Spleen (tissue), 11 donors: ENCODE data around the gene MRPS11. TPM values are rescaled to one million over a fixed set of nuclear protein-coding genes. Genes with fewer than 3 reads are reported as not detected.

ENCODE experiments used
- DNase-seq: peaks from one replicate; pipeline ENCODE4 v3.0.0-alpha.2; 2020
- H3K27ac ChIP-seq, 8 donors: fragments of 200-600 bp; sonication (generic) in 7 of 8; 1 replicate in 4 of 8; 2 replicates in 4 of 8; pipeline versions ENCODE4 v1.5.0 to v1.8.0; 2016 to 2021; ENCODE audit warnings: inconsistent platforms in 4 of 8, mild to moderate bottlenecking in 4 of 8, moderate library complexity in 1 of 8
- H3K27me3 ChIP-seq, 7 donors: fragments of 200-600 bp; sonication (generic) in 6 of 7; replicated peaks in 1 of 7; 1 replicate in 4 of 7; 2 replicates in 3 of 7; pipeline versions ENCODE4 v1.5.0 to v1.8.0; 2016 to 2021; ENCODE audit warnings: inconsistent platforms in 3 of 7, mild to moderate bottlenecking in 1 of 7
- H3K36me3 ChIP-seq, 6 donors: fragments of 200-600 bp; sonication (generic) in 5 of 6; 1 replicate in 4 of 6; 2 replicates in 2 of 6; pipeline versions ENCODE4 v1.5.0 to v1.8.0; 2016 to 2021; ENCODE audit warnings: inconsistent platforms in 2 of 6
- H3K4me1 ChIP-seq, 6 donors: fragments of 200-600 bp; sonication (generic) in 5 of 6; 1 replicate in 3 of 6; 2 replicates in 3 of 6; pipeline versions ENCODE4 v1.5.0 to v1.8.0; 2016 to 2021; ENCODE audit warnings: inconsistent platforms in 3 of 6
- H3K4me3 ChIP-seq, 8 donors: fragments of 200-600 bp; sonication (generic) in 7 of 8; 1 replicate in 4 of 8; 2 replicates in 4 of 8; pipeline versions ENCODE4 v1.5.0 to v1.8.0; 2016 to 2021; ENCODE audit warnings: inconsistent platforms in 4 of 8, mild to moderate bottlenecking in 4 of 8, moderate library complexity in 2 of 8
- H3K9me3 ChIP-seq, 8 donors: fragments of 200-600 bp; sonication (generic) in 7 of 8; 1 replicate in 4 of 8; 2 replicates in 4 of 8; pipeline versions ENCODE4 v1.5.0 to v1.8.0; 2016 to 2021; ENCODE audit warnings: inconsistent platforms in 4 of 8
- POLR2A ChIP-seq, 3 donors: fragments of 450-650 bp; IDR thresholded peaks; one replicate each; pipeline ENCODE4 v1.5.1; 2017; ENCODE audit warnings: antibody characterized with exemption in 3 of 3, mild to moderate bottlenecking in 1 of 3
- POLR2AphosphoS5 ChIP-seq, 3 donors: sonication (generic); formaldehyde crosslinking; IDR thresholded peaks; one replicate each; pipeline ENCODE4 v1.5.1; 2017; ENCODE audit warnings: antibody characterized with exemption in 3 of 3
- WGBS, 5 donors: extraction: QIAGEN DNeasy Blood & Tissue Kit in 3 of 5; methylation state at CpG; one replicate each; pipeline versions ENCODE4 v1.1.5 to v1.1.7; 2013 to 2018; 5-methylcytosine and 5-hydroxymethylcytosine counted together
- intact Hi-C: fragments of 100-400 bp; cut with DNase I; formaldehyde crosslinking; loops from one replicate; pipeline ENCODE4 v1.15.0; 2023; ENCODE audit warnings: low total_unique reads
- polyA plus RNA-seq, 3 donors: library from polyadenylated mRNA; stranded (reverse); fragments of 200-250 nt; gene quantifications; one replicate each; pipeline ENCODE4 v1.2.1, GENCODE V29; 2013
- total RNA-seq, 7 donors: library from RNA; depleted of rRNA in 3 of 7; stranded (reverse); fragments of >200 nt in 3 of 7; fragmentation: NEBNext Ultra II Directional in 4 of 7; extraction: Animal tissue kit (Norgen Biotek cat#: 25700) in 4 of 7; gene quantifications; one replicate each; pipeline versions ENCODE4 v1.1.0 to v1.2.1, GENCODE V29; 2016 to 2021
- TF ChIP-seq, protein P1 (sequence below), 11 experiments: fragments of 200-600 bp in 7 of 11; fragments of 450-650 bp in 4 of 11; sonication (generic) in 4 of 11; IDR thresholded peaks in 8 of 11; conservative IDR thresholded peaks in 3 of 11; 1 replicate in 7 of 11; 2 replicates in 4 of 11; pipeline versions ENCODE4 v1.4.0 to v1.8.0; 2016 to 2021; ENCODE audit warnings: antibody characterized with exemption in 11 of 11, inconsistent platforms in 4 of 11, mild to moderate bottlenecking in 1 of 11
- donor health status: healthy with polysubstance abuse.
- donor health status: DM: no; HTN: no; CAD: no; lungs with moderate emphysema.
- donor health status: DM: no; HTN: no; CAD: no.
- donor health status: Bipolar disorder and iron deficiency.
- donor health status: healthy.
- donor health status: DM: no; HTN: no; CAD: no.
- donor health status: DM: yes; HTN: yes; CAD: no.

The MRPS11 gene
- total and polyA plus RNA-seq, 10 donors, result 24.6 to 42.2 (median 33.4) TPM

DNA sequence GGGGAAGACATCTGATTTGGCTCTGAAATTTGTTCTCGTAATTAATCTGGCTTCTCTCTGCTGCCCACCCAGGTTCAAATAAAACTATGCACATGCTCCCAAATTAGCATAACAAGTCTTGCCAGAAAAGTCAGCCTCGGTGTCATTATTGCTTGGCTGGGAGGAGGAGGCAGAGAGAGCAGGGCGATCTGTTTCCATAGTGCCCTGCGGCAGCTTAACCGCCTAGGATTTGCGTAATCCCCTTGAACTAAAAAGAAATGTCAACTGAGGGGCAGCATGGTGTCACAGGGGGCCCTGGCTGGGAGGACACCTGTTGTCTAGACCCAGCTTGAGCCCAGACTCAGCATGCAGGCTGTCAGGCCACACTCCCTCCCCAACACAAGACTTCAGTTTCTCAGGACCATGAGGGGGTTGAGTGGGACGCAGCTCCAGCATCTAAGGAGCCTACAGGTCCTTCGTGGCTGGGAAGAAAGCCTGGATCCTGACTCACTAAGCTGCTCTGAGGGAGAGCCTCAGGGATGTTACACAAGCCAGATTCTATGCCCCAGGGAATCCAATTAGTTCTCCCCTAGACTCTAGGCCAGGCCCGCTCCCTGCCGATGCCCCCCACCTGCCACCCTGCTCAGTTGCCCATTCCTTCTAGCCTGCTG, 17.3 kb downstream of the MRPS11 start:
- Histone ChIP-seq H3K4me1 (no peaks in the 10 kb centered on the region), H3K9me3 (no peaks in the 10 kb centered on the region), H3K27ac (no peak overlapping the region), H3K36me3 (peaks cover 0 to 15% (median 7%) of the 10 kb centered on the region in 6 donors), H3K27me3 (no peaks in the 10 kb centered on the region), H3K4me3 (no peak overlapping the region)
- no peak for DNase-seq
- WGBS, 5 donors, result 67 to 73% (median 70%) methylated on average over 9 to 10 of the region's 10 CpGs
- TF ChIP-seq POLR2AphosphoS5 (IDR thresholded peaks at IDR 0.05), result no peak
- TF ChIP-seq POLR2A (IDR thresholded peaks at IDR 0.05), result no peak
- TF ChIP-seq, protein P1, sequence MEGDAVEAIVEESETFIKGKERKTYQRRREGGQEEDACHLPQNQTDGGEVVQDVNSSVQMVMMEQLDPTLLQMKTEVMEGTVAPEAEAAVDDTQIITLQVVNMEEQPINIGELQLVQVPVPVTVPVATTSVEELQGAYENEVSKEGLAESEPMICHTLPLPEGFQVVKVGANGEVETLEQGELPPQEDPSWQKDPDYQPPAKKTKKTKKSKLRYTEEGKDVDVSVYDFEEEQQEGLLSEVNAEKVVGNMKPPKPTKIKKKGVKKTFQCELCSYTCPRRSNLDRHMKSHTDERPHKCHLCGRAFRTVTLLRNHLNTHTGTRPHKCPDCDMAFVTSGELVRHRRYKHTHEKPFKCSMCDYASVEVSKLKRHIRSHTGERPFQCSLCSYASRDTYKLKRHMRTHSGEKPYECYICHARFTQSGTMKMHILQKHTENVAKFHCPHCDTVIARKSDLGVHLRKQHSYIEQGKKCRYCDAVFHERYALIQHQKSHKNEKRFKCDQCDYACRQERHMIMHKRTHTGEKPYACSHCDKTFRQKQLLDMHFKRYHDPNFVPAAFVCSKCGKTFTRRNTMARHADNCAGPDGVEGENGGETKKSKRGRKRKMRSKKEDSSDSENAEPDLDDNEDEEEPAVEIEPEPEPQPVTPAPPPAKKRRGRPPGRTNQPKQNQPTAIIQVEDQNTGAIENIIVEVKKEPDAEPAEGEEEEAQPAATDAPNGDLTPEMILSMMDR (IDR thresholded peaks at IDR 0.05 in 8 of 11, conservative IDR thresholded peaks at IDR 0.05 in 3 of 11), result no peak
- intact Hi-C loops, result no loop called here

DNA sequence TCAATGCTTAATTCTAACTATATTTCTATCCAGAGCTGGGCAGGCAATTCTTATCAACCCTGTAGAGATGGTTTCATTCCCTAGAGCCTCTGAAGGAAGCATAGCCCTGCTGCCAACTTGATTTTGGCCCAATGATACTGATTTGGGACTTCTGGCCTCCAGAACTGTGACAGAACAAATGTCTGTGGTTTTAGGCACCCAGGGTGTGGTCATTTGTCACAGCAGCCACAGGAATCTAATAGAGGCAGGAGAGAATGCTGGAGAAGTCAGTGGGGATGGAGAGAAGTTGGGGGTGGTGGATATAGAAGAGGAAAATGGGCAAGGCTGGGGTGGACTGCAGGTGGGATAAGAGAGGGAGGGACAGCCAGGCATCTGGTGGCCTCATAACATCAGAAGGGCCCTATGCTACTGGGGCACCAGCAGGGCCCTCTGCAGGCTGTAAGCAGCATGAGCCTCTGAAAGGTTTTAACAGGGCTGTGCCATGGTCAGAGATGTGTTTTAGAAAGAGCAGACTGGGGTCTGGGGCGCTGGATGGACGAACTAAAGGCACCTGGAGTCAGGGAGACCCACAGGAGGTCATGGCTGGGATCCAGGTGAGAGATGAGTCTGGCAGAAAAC, 19.8 kb downstream of the MRPS11 start:
- Histone ChIP-seq H3K4me1 (no peaks in the 10 kb centered on the region), H3K4me3 (no peak overlapping the region), H3K27me3 (no peaks in the 10 kb centered on the region), H3K27ac (no peak overlapping the region), H3K9me3 (no peaks in the 10 kb centered on the region), H3K36me3 (no peaks in the 10 kb centered on the region)
- intact Hi-C loops, result no loop called here
- DNase-seq, result no peak
- 78 to 89% (median 84%) methylated on average over 2 of the region's 2 CpGs for WGBS, 5 donors
- TF ChIP-seq POLR2AphosphoS5 (IDR thresholded peaks at IDR 0.05) (no peak), POLR2A (IDR thresholded peaks at IDR 0.05) (no peak)
- TF ChIP-seq, protein P1 (IDR thresholded peaks at IDR 0.05 in 8 of 11, conservative IDR thresholded peaks at IDR 0.05 in 3 of 11), result no peak

GRCh38 chr15:88487796-88488523, 20.5 kb downstream of the MRPS11 start:
- Histone ChIP-seq H3K36me3 (no peaks in the 10 kb centered on the region), H3K27ac (no peak overlapping the region), H3K9me3 (no peaks in the 10 kb centered on the region), H3K27me3 (no peaks in the 10 kb centered on the region), H3K4me1 (no peaks in the 10 kb centered on the region), H3K4me3 (no peak overlapping the region)
- WGBS, 5 donors, result 51 to 75% (median 72%) methylated on average over 5 to 11 of the region's 11 CpGs
- no peak for DNase-seq
- intact Hi-C loops, result no loop called here
- TF ChIP-seq POLR2AphosphoS5 (IDR thresholded peaks at IDR 0.05) (no peak), POLR2A (IDR thresholded peaks at IDR 0.05) (no peak)
- TF ChIP-seq, protein P1 (IDR thresholded peaks at IDR 0.05 in 8 of 11, conservative IDR thresholded peaks at IDR 0.05 in 3 of 11), result no peak

GRCh38 chr15:88489321-88489720, 21.8 kb downstream of the MRPS11 start:
- Histone ChIP-seq H3K4me1 (no peaks in the 10 kb centered on the region), H3K9me3 (no peaks in the 10 kb centered on the region), H3K4me3 (no peak overlapping the region), H3K27ac (no peak overlapping the region), H3K27me3 (no peaks in the 10 kb centered on the region), H3K36me3 (peaks cover 0 to 7% (median 0%) of the 10 kb centered on the region in 6 donors)
- no peak for TF ChIP-seq POLR2A (IDR thresholded peaks at IDR 0.05)
- no peak for TF ChIP-seq POLR2AphosphoS5 (IDR thresholded peaks at IDR 0.05)
- TF ChIP-seq, protein P1 (IDR thresholded peaks at IDR 0.05 in 8 of 11, conservative IDR thresholded peaks at IDR 0.05 in 3 of 11), result no peak
- DNase-seq, result no peak
- intact Hi-C loops, result no loop called here
- 77 to 91% (median 83%) methylated on average over 4 of the region's 4 CpGs for WGBS, 5 donors
